Neural progenitor cell (in vitro differentiated cells): ENCODE results near the gene UROD. TPM values are rescaled to one million over a fixed set of nuclear protein-coding genes. Genes with fewer than 3 reads are reported as not detected.
"Not testable (repeated sequence)": the region's sequence is repeated elsewhere in the genome, so short reads cannot be mapped to it uniquely, and the experiment has no call there.

Source experiments
- DNase-seq: peaks from one replicate; pipeline ENCODE4 v3.0.0-alpha.2; 2016; ENCODE audit warnings: low spot score
- H2AFZ ChIP-seq: fragments of 200-600 bp; sonication (generic); replicated peaks from 2 replicates; pipeline ENCODE4 v1.6.1; 2016; ENCODE audit warnings: antibody characterized with exemption
- H3F3A ChIP-seq: fragments of 200-600 bp; sonication (generic); 2 replicates; pipeline ENCODE4 v1.6.1; 2016; ENCODE audit warnings: antibody characterized with exemption, low read depth
- H3K27ac ChIP-seq: fragments of 200-600 bp; sonication (generic); 2 replicates; pipeline ENCODE4 v1.5.1; 2016; ENCODE audit warnings: mild to moderate bottlenecking
- H3K27me3 ChIP-seq: fragments of 200-600 bp; sonication (generic); 2 replicates; pipeline ENCODE4 v1.6.1; 2016; ENCODE audit warnings: mild to moderate bottlenecking, moderate library complexity
- H3K36me3 ChIP-seq: fragments of 200-600 bp; sonication (generic); 2 replicates; pipeline ENCODE4 v1.5.1; 2016
- H3K4me1 ChIP-seq: fragments of 200-600 bp; sonication (generic); 2 replicates; pipeline ENCODE4 v1.6.1; 2016; ENCODE audit warnings: mixed run types
- H3K4me2 ChIP-seq: fragments of 200-600 bp; sonication (generic); 2 replicates; pipeline ENCODE4 v1.6.1; 2016
- H3K4me3 ChIP-seq: fragments of 200-600 bp; sonication (generic); 2 replicates; pipeline ENCODE4 v1.5.1; 2016
- H3K79me2 ChIP-seq: fragments of 200-600 bp; sonication (generic); 2 replicates; pipeline ENCODE4 v1.6.1; 2016; ENCODE audit warnings: low read depth
- H3K9ac ChIP-seq: fragments of 200-600 bp; sonication (generic); 2 replicates; pipeline ENCODE4 v1.6.1; 2016
- H3K9me3 ChIP-seq: fragments of 200-600 bp; sonication (generic); 2 replicates; pipeline ENCODE4 v1.5.1; 2016; ENCODE audit warnings: low read depth
- H4K20me1 ChIP-seq: fragments of 200-600 bp; sonication (generic); 2 replicates; pipeline ENCODE4 v1.6.1; 2016; ENCODE audit warnings: low read depth
- H3K27ac Mint-ChIP-seq: 3 replicates; pipeline ENCODE4 v1.8.0; 2021; ENCODE audit warnings: mixed read lengths
- H3K27me3 Mint-ChIP-seq: 2 replicates; pipeline ENCODE4 v1.8.0; 2022; ENCODE audit warnings: low read depth, mild to moderate bottlenecking, inconsistent platforms, moderate library complexity, mixed read lengths; ENCODE audit not compliant: insufficient read depth
- H3K36me3 Mint-ChIP-seq: 3 replicates; pipeline ENCODE4 v1.8.0; 2021; ENCODE audit warnings: mixed read lengths
- H3K4me1 Mint-ChIP-seq: 3 replicates; pipeline ENCODE4 v1.8.0; 2021; ENCODE audit warnings: mixed read lengths
- H3K4me3 Mint-ChIP-seq: 3 replicates; pipeline ENCODE4 v1.8.0; 2021; ENCODE audit warnings: mild to moderate bottlenecking, moderate library complexity, mixed read lengths
- H3K9me3 Mint-ChIP-seq: 3 replicates; pipeline ENCODE4 v1.8.0; 2020; ENCODE audit warnings: mixed read lengths
- EZH2 ChIP-seq: fragments of 200-600 bp; sonication (generic); IDR thresholded peaks from 2 replicates; pipeline ENCODE4 v1.6.1; 2017; ENCODE audit warnings: antibody characterized with exemption, mild to moderate bottlenecking, moderate library complexity
- EZH2phosphoT487 ChIP-seq: fragments of 200-600 bp; sonication (generic); IDR thresholded peaks from 2 replicates; pipeline ENCODE4 v1.6.1; 2017; ENCODE audit warnings: antibody characterized with exemption
- total RNA-seq: library from RNA; depleted of rRNA; stranded (reverse); fragments of >200 nt; gene quantifications from 2 replicates; pipeline ENCODE4 v1.2.3, GENCODE V29; 2015; ENCODE audit warnings: low replicate concordance
- TF ChIP-seq, protein P1 (sequence below): fragments of 200-600 bp; sonication (generic); IDR thresholded peaks from 2 replicates; pipeline ENCODE4 v1.5.1; 2017; ENCODE audit warnings: antibody characterized with exemption, mild to moderate bottlenecking

UROD gene
- total RNA-seq, 1 donor from 2014 or later, result 46.5 TPM

DNA sequence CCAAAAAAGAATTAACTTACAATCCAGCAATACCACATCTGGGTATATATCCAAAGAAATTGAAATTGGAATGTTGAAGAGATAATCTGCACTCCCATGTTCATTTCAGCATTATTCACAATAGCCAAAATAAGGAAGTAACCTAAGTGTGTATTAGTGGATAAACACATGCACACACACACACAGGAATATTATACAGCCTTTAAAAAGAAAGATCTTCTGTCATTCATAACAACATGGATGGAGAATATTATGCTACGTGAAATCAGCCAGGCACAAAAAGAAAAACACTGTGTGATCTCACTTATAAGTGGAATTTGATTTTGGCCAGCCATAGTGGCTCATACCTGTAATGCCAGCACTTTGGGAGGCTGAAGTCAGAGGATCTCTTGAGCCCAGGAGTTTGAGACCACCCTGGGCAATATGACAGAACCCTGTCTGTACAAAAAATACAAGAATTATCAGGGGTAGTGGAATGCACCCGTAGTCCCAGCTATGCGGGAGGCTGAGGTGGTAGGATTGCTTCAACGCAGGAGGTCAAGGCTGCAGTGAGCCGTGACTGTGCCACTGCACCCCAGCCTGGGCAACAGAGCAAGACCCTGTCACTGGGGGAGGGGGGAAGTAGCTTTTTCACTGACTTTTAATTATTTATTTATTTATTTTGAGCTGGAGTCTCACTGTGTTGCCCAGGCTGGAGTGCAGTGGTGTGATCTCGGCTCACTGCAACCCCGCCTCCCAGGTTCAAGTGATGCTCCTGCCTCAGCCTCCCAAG is 16.4 kb upstream of the UROD start:
- no peak for DNase-seq
- no peaks in the 10 kb centered on the region for H3F3A ChIP-seq
- Mint-ChIP-seq H3K9me3 (no peaks in the 10 kb centered on the region), H3K27ac (no peak overlapping the region), H3K4me3 (no peak overlapping the region), H3K27me3 (peaks cover 2% of the 10 kb centered on the region), H3K36me3 (no peaks in the 10 kb centered on the region), H3K4me1 (no peaks in the 10 kb centered on the region)
- no peaks in the 10 kb centered on the region for H4K20me1 ChIP-seq
- no peak overlapping the region for H3K9ac ChIP-seq
- TF ChIP-seq EZH2 (no peak), EZH2phosphoT487 (no peak)
- TF ChIP-seq, protein P1, sequence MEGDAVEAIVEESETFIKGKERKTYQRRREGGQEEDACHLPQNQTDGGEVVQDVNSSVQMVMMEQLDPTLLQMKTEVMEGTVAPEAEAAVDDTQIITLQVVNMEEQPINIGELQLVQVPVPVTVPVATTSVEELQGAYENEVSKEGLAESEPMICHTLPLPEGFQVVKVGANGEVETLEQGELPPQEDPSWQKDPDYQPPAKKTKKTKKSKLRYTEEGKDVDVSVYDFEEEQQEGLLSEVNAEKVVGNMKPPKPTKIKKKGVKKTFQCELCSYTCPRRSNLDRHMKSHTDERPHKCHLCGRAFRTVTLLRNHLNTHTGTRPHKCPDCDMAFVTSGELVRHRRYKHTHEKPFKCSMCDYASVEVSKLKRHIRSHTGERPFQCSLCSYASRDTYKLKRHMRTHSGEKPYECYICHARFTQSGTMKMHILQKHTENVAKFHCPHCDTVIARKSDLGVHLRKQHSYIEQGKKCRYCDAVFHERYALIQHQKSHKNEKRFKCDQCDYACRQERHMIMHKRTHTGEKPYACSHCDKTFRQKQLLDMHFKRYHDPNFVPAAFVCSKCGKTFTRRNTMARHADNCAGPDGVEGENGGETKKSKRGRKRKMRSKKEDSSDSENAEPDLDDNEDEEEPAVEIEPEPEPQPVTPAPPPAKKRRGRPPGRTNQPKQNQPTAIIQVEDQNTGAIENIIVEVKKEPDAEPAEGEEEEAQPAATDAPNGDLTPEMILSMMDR, result no peak
- no peak overlapping the region for H2AFZ ChIP-seq
- no peaks in the 10 kb centered on the region for H3K36me3 ChIP-seq
- H3K4me3 ChIP-seq, result no peak overlapping the region
- H3K9me3 ChIP-seq, result no peaks in the 10 kb centered on the region
- no peaks in the 10 kb centered on the region for H3K79me2 ChIP-seq
- H3K4me2 ChIP-seq, result no peak overlapping the region
- no peaks in the 10 kb centered on the region for H3K4me1 ChIP-seq
- no peaks in the 10 kb centered on the region for H3K27me3 ChIP-seq
- H3K27ac ChIP-seq, result no peak overlapping the region

DNA sequence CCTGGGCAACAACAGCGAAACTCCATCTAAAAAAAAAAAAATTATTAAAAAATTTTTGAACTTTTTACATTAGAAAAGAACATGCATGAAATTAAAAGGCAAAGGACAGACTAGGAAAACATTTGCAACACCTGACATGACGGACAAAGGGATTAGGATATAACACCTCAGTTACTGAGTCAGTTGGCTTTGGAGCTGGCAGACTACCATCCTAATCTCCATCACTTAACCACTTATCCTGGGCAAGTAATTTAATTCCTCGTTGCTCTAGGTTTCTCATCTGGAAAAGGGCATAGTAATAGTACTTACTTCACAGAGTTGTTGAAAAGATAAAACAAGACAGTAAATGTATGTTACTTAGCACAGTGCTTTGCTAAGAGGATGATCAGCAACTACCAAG is 12.8 kb upstream of the UROD start:
- no peaks in the 10 kb centered on the region for H3K27me3 Mint-ChIP-seq
- H3K9me3 Mint-ChIP-seq, result no peaks in the 10 kb centered on the region
- Histone ChIP-seq H4K20me1 (no peaks in the 10 kb centered on the region), H2AFZ (no peak overlapping the region), H3K27me3 (no peaks in the 10 kb centered on the region), H3K27ac (no peak overlapping the region), H3K9me3 (no peaks in the 10 kb centered on the region), H3K9ac (no peak overlapping the region), H3F3A (no peaks in the 10 kb centered on the region), H3K4me2 (no peak overlapping the region), H3K4me3 (no peak overlapping the region), H3K36me3 (no peaks in the 10 kb centered on the region), H3K79me2 (no peaks in the 10 kb centered on the region), H3K4me1 (no peaks in the 10 kb centered on the region)
- H3K4me3 Mint-ChIP-seq, result no peak overlapping the region
- no peak overlapping the region for H3K27ac Mint-ChIP-seq
- peaks cover 9% of the 10 kb centered on the region for H3K36me3 Mint-ChIP-seq
- no peaks in the 10 kb centered on the region for H3K4me1 Mint-ChIP-seq
- no peak for DNase-seq
- TF ChIP-seq, protein P1, result no peak
- TF ChIP-seq EZH2phosphoT487, result no peak
- no peak for TF ChIP-seq EZH2

DNA sequence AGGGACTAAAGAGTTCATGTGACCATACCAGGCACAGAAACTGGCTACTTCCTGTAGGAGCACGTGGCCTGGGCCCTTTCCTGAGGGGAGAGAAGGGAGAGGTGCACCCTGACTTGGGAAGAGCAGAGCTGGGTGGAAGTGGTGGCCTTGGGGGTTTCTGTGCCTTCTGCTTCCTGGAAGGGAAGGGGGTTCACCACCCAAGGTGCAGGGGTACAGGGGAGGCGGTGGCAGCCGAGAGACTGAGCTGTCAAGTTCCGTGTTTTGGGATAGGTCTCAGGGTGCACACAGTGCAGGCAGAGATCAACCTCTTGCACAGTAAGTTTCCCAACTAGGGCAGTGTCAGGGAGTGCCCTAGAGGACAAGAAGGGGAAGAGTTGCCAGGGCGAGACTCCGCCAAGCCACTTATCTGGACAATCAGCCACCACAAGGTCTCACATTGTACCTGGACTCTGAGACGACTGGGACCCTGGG is 11.0 kb upstream of the UROD start:
- Histone ChIP-seq H3K79me2 (no peaks in the 10 kb centered on the region), H3K27me3 (no peaks in the 10 kb centered on the region), H3K9me3 (no peaks in the 10 kb centered on the region), H4K20me1 (no peaks in the 10 kb centered on the region), H3F3A (no peaks in the 10 kb centered on the region), H3K36me3 (no peaks in the 10 kb centered on the region), H3K27ac (no peak overlapping the region), H3K4me3 (no peak overlapping the region), H3K9ac (no peak overlapping the region), H2AFZ (no peak overlapping the region), H3K4me1 (no peaks in the 10 kb centered on the region), H3K4me2 (no peak overlapping the region)
- Mint-ChIP-seq H3K4me3 (no peak overlapping the region), H3K36me3 (peaks cover 11% of the 10 kb centered on the region), H3K27ac (no peak overlapping the region), H3K4me1 (no peaks in the 10 kb centered on the region), H3K9me3 (no peaks in the 10 kb centered on the region), H3K27me3 (no peaks in the 10 kb centered on the region)
- no peak for TF ChIP-seq EZH2phosphoT487
- TF ChIP-seq, protein P1, result no peak
- TF ChIP-seq EZH2, result no peak
- no peak for DNase-seq

- H3K36me3 Mint-ChIP-seq, result peaks cover 11% of the 10 kb centered on the region
- not testable (repeated sequence) for H3K9me3 Mint-ChIP-seq, H3K9me3 ChIP-seq, H3K4me1 ChIP-seq, DNase-seq, H3K4me2 ChIP-seq, H2AFZ ChIP-seq, H3K4me1 Mint-ChIP-seq, H3K27me3 ChIP-seq, H3F3A ChIP-seq, H4K20me1 ChIP-seq, H3K4me3 Mint-ChIP-seq, H3K36me3 ChIP-seq, H3K4me3 ChIP-seq, H3K27ac ChIP-seq, H3K79me2 ChIP-seq, H3K27me3 Mint-ChIP-seq, H3K9ac ChIP-seq, H3K27ac Mint-ChIP-seq
These were observed 10.5 kb upstream of the UROD start for GRCh38 chr1:45001576-45001975.
